GM23248 (cell line): ENCODE data around the gene ADCK2.

ENCODE experiments used
- EZH2 ChIP-seq: fragments of 200-600 bp; sonication (generic); IDR thresholded peaks from 2 replicates; pipeline ENCODE4 v1.6.1; 2018; ENCODE audit warnings: antibody characterized with exemption, mild to moderate bottlenecking; ENCODE audit not compliant: insufficient read depth, poor library complexity, severe bottlenecking
- EZH2phosphoT487 ChIP-seq: fragments of 200-600 bp; sonication (generic); IDR thresholded peaks from 2 replicates; pipeline ENCODE4 v1.6.1; 2018; ENCODE audit warnings: antibody characterized with exemption, moderate library complexity, mild to moderate bottlenecking, low read depth; ENCODE audit not compliant: insufficient read depth

GRCh38 chr7:140698477-140698876 lies 25.7 kb downstream of the ADCK2 start:
- no peak for TF ChIP-seq EZH2phosphoT487
- TF ChIP-seq EZH2: no peak
